HCT116 (cell line): ENCODE data around the gene AHI1. TPM values are rescaled to one million over a fixed set of nuclear protein-coding genes. Genes with fewer than 3 reads are reported as not detected.

ENCODE experiments used
- ATAC-seq: fragments of 200-7000 bp; cut with Tn5 transposase; 2 replicates; pipeline ENCODE4 v1.9.1; 2020; ENCODE audit warnings: mild to moderate bottlenecking, moderate library complexity
- BruUV-seq: library from RNA; stranded (reverse); fragments of 400-500 nt; replicated peaks from 2 replicates; lab custom pipeline; 2021; lab: Mats Ljungman, UMichigan
- CTCF ChIA-PET: fragments of 300-600 bp; sonication (Branson Sonifier 250); formaldehyde crosslinking; loops from one replicate; lab custom pipeline; 2021; ENCODE audit warnings: antibody characterized with exemption; lab: Charles Lee
- POLR2A ChIA-PET: fragments of 300-600, 350-600 bp; sonication (Branson Sonifier 250); formaldehyde crosslinking; loops from one replicate; lab custom pipeline; 2021; ENCODE audit warnings: antibody characterized with exemption; lab: Charles Lee
- RAD21 ChIA-PET, 2 experiments: fragments of 300-600 bp; sonication (Branson Sonifier 250); formaldehyde crosslinking; loops; one replicate each; lab custom pipeline; 2023; ENCODE audit warnings: low total read pairs in 2 of 2; ENCODE audit not compliant: uncharacterized antibody in 2 of 2, unreplicated experiment in 2 of 2, low non-redundant PET in 1 of 2; lab: Charles Lee
- DNase-seq: peaks from one replicate; pipeline ENCODE4 v3.0.0-alpha.2; 2010; ENCODE audit warnings: low read depth, low spot score
- H2AFZ ChIP-seq: fragments of 200-600 bp; shearing (Covaris generic), sonication (generic); 2 replicates; pipeline ENCODE4 v1.6.1; 2017; ENCODE audit warnings: low read depth, mixed run types, mixed read lengths, antibody characterized with exemption, low read length; ENCODE audit not compliant: poor library complexity, severe bottlenecking
- H3K27ac ChIP-seq: 2 replicates; pipeline ENCODE4 v1.5.1; 2012; ENCODE audit warnings: low read depth, low read length
- H3K27me3 ChIP-seq: fragments of 200-600 bp; sonication (generic); 2 replicates; pipeline ENCODE4 v1.6.1; 2016; ENCODE audit warnings: mixed run types, low read length, mixed read lengths; ENCODE audit not compliant: insufficient read depth
- H3K36me3 ChIP-seq, 2 experiments: fragments of 200-500 bp in 1 of 2; fragments of 200-600 bp in 1 of 2; sonication (Bioruptor generic) in 1 of 2; sonication (generic) in 1 of 2; 2 replicates each; pipeline versions ENCODE4 v1.5.1 to v1.6.1; 2014 to 2016; ENCODE audit warnings: low read length in 2 of 2, inconsistent platforms in 1 of 2, mixed read lengths in 1 of 2, mixed run types in 1 of 2; ENCODE audit not compliant: insufficient read depth in 2 of 2, control insufficient read depth in 1 of 2
- H3K4me1 ChIP-seq, 2 experiments: fragments of 200-600 bp in 1 of 2; sonication (generic) in 1 of 2; 2 replicates each; pipeline versions ENCODE4 v1.5.1 to v1.6.1; 2012 to 2017; ENCODE audit warnings: low read length in 2 of 2, inconsistent platforms in 1 of 2, mild to moderate bottlenecking in 1 of 2, mixed read lengths in 1 of 2, mixed run types in 1 of 2, moderate library complexity in 1 of 2; ENCODE audit not compliant: insufficient read depth in 2 of 2, control insufficient read depth in 1 of 2
- H3K4me2 ChIP-seq: fragments of 200-600 bp; sonication (generic); 2 replicates; pipeline ENCODE4 v1.6.1; 2017; ENCODE audit warnings: mixed run types, low read length, mixed read lengths
- H3K4me3 ChIP-seq, 2 experiments: fragments of 200-600 bp in 1 of 2; sonication (generic) in 1 of 2; replicated peaks in 1 of 2; 2 replicates each; pipeline ENCODE4 v1.5.1; 2011 to 2016; ENCODE audit warnings: low read length in 2 of 2, control low read depth in 1 of 2, low read depth in 1 of 2, mild to moderate bottlenecking in 1 of 2, mixed read lengths in 1 of 2, mixed run types in 1 of 2
- H3K79me2 ChIP-seq: fragments of 200-600 bp; sonication (generic); 2 replicates; pipeline ENCODE4 v1.6.1; 2017; ENCODE audit warnings: mild to moderate bottlenecking, mixed run types, low read length, moderate library complexity, mixed read lengths; ENCODE audit not compliant: insufficient read depth
- H3K9ac ChIP-seq: fragments of 200-600 bp; sonication (generic); 2 replicates; pipeline ENCODE4 v1.6.1; 2016; ENCODE audit warnings: low read length, mixed read lengths
- H3K9me2 ChIP-seq: fragments of 200-600 bp; sonication (generic), shearing (Covaris generic); 2 replicates; pipeline ENCODE4 v1.6.1; 2017; ENCODE audit warnings: mixed run types, mild to moderate bottlenecking, moderate library complexity; ENCODE audit not compliant: insufficient read depth
- H3K9me3 ChIP-seq, 2 experiments: fragments of 200-500 bp in 1 of 2; fragments of 200-600 bp in 1 of 2; sonication (Bioruptor generic) in 1 of 2; sonication (generic) in 1 of 2; 2 replicates each; pipeline ENCODE4 v1.6.1; 2014 to 2017; ENCODE audit warnings: low read length in 2 of 2, mixed read lengths in 2 of 2, inconsistent platforms in 1 of 2, low read depth in 1 of 2, mild to moderate bottlenecking in 1 of 2, mixed run types in 1 of 2, moderate library complexity in 1 of 2; ENCODE audit not compliant: control insufficient read depth in 1 of 2, insufficient read depth in 1 of 2
- H4K20me1 ChIP-seq: fragments of 200-600 bp; sonication (generic), shearing (Covaris generic); 2 replicates; pipeline ENCODE4 v1.6.1; 2017; ENCODE audit warnings: mixed run types, mild to moderate bottlenecking, moderate library complexity; ENCODE audit not compliant: insufficient read depth
- CEBPB ChIP-seq: IDR thresholded peaks from 2 replicates; pipeline ENCODE4 v1.6.1; 2012; ENCODE audit warnings: low read depth
- ELF1 ChIP-seq: IDR thresholded peaks from 2 replicates; pipeline ENCODE4 v1.6.1; 2012; ENCODE audit warnings: low read depth, borderline replicate concordance
- ZNF274 ChIP-seq: fragments of 200-500 bp; sonication (Bioruptor generic); IDR thresholded peaks from 2 replicates; pipeline ENCODE4 v1.6.1; 2014; ENCODE audit warnings: mild to moderate bottlenecking, low read depth, low read length, inconsistent platforms
- intact Hi-C: fragments of 100-400 bp; cut with micrococcal nuclease; formaldehyde crosslinking; loops from 2 replicates; pipeline ENCODE4 v1.10.0; 2022
- total RNA-seq: library from RNA; stranded (reverse); gene quantifications from one replicate; pipeline ENCODE4 v1.2.1, GENCODE V29; 2021; ENCODE audit not compliant: unreplicated experiment
- TF ChIP-seq, protein P1 (sequence below): IDR thresholded peaks from 2 replicates; pipeline ENCODE4 v1.6.1; 2012
- TF ChIP-seq, protein P2 (sequence below): IDR thresholded peaks from 2 replicates; pipeline ENCODE4 v1.6.1; 2012; ENCODE audit warnings: low read depth

AHI1 gene
- total RNA-seq, 1 experiment from 2014 or later = 29.6 TPM

DNA sequence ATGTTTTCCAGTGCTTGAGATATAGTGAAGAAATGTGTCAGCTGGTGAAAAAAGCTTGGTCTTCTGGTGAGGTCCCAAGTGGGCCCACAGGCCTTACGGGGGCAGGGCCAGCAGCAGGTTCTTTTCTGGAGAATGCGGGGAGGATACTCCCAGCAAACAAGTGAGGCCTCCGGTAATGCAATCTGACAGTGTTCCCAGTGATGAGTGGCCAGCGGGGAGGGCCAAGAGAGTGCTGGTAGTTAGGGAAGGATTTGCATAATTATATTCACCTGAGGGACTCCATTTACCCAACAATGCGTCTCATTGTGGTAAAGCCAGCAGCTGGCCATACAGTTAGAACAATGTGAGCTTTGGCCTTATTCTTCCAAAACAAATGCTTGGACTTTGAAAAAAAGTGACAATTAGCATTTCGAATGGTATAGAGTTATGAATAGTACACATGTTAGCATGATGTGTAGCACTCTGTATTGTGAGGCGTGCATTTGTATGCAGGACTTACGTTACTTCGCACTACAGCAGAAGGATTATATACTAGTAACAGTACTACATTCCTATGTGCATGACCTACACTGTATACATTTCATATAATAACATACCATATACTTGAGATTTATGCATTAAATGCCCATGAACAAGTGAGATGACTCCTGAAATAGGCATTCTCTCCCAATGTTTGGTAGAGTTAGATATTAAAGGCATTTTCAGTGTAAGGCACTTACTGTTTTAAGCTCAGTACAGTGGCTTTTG is 246.6 kb downstream of the AHI1 start:
- H3K27me3 ChIP-seq = no peaks in the 10 kb centered on the region
- no peaks in the 10 kb centered on the region for H3K36me3 ChIP-seq
- ChIA-PET POLR2A (no interaction called here), RAD21 (no interaction called here), CTCF (no interaction called here)
- no peaks in the 10 kb centered on the region for H3K4me1 ChIP-seq
- H3K9me3 ChIP-seq = no peaks in the 10 kb centered on the region
- no peak overlapping the region for H3K4me2 ChIP-seq
- H3K27ac ChIP-seq = no peak overlapping the region
- TF ChIP-seq, protein P1, sequence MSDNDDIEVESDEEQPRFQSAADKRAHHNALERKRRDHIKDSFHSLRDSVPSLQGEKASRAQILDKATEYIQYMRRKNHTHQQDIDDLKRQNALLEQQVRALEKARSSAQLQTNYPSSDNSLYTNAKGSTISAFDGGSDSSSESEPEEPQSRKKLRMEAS = no peak
- TF ChIP-seq, protein P2, sequence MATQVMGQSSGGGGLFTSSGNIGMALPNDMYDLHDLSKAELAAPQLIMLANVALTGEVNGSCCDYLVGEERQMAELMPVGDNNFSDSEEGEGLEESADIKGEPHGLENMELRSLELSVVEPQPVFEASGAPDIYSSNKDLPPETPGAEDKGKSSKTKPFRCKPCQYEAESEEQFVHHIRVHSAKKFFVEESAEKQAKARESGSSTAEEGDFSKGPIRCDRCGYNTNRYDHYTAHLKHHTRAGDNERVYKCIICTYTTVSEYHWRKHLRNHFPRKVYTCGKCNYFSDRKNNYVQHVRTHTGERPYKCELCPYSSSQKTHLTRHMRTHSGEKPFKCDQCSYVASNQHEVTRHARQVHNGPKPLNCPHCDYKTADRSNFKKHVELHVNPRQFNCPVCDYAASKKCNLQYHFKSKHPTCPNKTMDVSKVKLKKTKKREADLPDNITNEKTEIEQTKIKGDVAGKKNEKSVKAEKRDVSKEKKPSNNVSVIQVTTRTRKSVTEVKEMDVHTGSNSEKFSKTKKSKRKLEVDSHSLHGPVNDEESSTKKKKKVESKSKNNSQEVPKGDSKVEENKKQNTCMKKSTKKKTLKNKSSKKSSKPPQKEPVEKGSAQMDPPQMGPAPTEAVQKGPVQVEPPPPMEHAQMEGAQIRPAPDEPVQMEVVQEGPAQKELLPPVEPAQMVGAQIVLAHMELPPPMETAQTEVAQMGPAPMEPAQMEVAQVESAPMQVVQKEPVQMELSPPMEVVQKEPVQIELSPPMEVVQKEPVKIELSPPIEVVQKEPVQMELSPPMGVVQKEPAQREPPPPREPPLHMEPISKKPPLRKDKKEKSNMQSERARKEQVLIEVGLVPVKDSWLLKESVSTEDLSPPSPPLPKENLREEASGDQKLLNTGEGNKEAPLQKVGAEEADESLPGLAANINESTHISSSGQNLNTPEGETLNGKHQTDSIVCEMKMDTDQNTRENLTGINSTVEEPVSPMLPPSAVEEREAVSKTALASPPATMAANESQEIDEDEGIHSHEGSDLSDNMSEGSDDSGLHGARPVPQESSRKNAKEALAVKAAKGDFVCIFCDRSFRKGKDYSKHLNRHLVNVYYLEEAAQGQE = no peak
- TF ChIP-seq ELF1 (no peak), ZNF274 (no peak), CEBPB (no peak)
- ATAC-seq (no peak), DNase-seq (no peak)
- no peak overlapping the region for H3K4me3 ChIP-seq
- no peaks in the 10 kb centered on the region for H3K79me2 ChIP-seq
- H2AFZ ChIP-seq = no peak overlapping the region
- no peaks in the 10 kb centered on the region for H3K9me2 ChIP-seq
- H4K20me1 ChIP-seq = no peaks in the 10 kb centered on the region
- H3K9ac ChIP-seq = no peak overlapping the region
- no TSS peak for BruUV-seq
- intact Hi-C loops = no loop called here
